Measurements from ENCODE around the gene C3orf70.

DNA sequence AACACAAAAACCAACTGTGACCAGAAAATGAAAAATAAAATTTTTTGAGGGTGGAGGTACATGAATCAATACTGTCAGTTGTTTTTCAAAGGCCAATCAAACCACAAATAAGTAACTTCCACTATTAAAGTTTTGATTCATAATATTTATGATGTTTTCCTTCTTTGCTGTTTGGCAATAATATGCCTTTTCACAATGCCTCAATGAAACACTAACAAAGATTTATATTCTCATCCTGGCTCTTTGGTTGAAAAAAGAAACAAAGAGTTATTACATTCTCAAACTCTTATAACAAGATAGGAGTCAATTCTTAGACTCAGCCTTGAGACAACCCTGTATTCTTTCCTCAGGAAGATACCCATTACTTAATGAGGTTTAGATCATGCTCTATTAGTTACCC, 63.1 kb downstream of the C3orf70 start:
- no peak for TF ChIP-seq GATA3 (IDR thresholded peaks at IDR 0.05; ENCODE audit: low read depth, low read length)
- TF ChIP-seq GATA2 (IDR thresholded peaks at IDR 0.05; ENCODE audit: low read depth, low read length) = no peak

Data from SH-SY5Y (cell line).